Stimulated activated CD8-positive, alpha-beta memory T cell treated with anti-CD3 and anti-CD28 coated beads, Interleukin-15, amount 100 ng/mL, for 48 hours (primary cell): ENCODE data around the gene NHERF2.
"Not testable (repeated sequence)": the region's sequence is repeated elsewhere in the genome, so short reads cannot be mapped to it uniquely, and the experiment has no call there.

Source experiments
- DNase-seq, 2 donors: peaks; one replicate each; pipeline ENCODE4 v3.0.0-alpha.2; 2020; ENCODE audit warnings: low read depth in 2 of 2

NHERF2 gene

DNA sequence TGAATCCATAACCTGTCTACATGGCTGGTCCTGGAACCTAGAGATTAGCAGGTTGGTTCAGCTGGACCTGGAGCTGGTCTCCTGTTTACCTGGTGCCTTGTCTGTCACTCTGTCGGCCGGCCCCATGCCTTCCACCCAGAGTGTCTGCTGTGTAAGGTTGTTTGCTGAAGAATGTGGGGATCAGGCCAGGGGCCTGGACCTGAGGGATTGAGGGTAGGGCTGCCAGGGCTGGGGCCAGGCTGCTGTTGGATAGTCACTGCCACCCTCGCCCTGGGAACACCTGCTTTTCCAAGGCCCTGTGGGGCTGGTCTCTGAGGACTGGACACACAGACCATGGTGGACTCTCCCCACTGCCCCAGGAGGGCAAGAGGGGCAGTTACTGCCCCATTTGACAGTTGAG lies 1.4 kb downstream of the NHERF2 start:
- DNase-seq, result no peak

DNA sequence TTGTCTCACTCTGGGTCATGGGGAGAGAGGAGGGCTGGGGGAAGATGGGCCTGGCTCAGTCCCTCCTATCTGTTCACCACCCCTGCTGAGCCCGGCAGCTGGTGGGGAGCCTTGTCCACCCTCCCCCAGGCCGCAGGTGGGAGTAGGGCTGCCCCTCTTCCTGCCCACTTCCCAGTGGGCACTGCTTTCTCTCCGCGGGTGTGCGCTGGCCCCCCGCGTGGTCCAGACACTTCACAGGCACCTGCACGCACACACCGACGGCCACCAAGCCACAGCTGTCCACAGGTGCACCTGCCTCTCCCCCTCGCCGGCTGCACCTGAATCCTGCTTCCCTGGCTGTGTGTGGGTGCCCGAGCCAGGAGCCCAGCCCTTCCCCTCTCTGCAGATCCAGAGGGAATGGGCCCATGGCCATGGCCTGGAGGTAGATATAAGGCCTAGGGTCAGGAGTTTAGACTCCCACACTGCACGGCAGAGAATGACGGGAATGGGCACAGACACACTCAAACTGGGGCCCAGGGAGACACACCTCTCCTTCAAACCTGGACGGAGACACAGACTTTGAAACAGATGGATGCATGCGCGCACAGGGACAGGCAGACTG lies 2.0 kb downstream of the NHERF2 start:
- no peak for DNase-seq

DNA sequence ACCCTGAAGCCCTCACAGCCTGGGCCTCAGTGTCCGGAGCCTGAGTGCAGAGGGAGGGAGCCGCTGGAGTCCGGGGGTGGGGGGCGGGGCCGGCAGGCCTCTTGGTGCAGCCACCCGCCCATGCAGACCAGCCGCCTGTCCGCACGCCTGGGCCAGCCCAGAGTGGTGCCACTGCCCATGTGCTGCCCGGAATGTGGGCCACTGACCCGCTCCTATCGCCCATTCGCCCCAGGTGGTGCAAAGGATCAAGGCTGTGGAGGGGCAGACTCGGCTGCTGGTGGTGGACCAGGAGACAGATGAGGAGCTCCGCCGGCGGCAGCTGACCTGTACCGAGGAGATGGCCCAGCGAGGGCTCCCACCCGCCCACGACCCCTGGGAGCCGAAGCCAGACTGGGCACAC lies 2.6 kb downstream of the NHERF2 start:
- DNase-seq, result no peak

DNA sequence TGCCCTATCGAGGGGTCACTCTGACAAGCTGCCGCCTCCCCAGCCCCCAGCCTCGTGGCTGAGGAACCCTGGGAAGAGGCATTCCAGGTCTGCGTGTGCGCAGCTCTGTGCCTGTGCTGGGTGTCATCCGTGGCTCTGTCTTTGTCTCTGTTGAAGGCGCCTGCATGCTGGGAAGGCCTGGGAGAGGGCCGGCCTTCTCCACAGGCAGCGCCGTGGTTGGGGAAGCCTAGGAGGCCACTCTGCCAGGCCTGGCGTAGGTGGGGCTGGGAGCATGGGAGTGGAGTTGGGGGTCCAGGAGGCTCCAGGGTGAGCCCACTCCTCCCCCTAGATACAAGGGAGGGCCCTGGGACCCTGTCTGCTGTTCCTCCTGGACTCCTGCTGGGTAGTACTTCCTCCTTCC lies 3.3 kb downstream of the NHERF2 start:
- no peak for DNase-seq

DNA sequence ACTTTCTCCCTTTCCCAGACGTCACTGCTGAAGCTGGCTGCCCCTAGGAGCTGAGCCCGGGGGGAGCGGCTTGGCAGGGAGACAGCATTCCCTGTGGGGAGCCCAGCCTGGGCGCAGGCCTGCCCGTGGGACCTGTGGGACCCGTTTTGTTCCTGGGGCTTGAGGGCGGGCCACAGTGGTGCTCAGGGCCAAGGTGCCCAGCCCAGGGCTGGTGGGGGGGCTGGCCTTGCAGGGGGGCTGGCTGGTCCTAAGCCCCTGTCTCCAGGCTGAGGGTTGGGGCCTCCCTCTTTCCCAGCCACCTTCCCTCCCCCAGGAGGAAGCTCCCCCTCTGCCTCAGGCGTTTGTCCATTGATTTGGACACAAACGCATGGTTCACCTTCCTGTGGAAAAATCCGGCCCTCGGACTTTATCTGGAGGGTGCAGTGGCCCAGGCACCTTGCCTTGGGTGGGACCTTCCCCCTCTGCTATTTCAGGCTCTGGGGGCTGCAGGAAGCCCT lies 4.4 kb downstream of the NHERF2 start:
- no peak for DNase-seq

DNA sequence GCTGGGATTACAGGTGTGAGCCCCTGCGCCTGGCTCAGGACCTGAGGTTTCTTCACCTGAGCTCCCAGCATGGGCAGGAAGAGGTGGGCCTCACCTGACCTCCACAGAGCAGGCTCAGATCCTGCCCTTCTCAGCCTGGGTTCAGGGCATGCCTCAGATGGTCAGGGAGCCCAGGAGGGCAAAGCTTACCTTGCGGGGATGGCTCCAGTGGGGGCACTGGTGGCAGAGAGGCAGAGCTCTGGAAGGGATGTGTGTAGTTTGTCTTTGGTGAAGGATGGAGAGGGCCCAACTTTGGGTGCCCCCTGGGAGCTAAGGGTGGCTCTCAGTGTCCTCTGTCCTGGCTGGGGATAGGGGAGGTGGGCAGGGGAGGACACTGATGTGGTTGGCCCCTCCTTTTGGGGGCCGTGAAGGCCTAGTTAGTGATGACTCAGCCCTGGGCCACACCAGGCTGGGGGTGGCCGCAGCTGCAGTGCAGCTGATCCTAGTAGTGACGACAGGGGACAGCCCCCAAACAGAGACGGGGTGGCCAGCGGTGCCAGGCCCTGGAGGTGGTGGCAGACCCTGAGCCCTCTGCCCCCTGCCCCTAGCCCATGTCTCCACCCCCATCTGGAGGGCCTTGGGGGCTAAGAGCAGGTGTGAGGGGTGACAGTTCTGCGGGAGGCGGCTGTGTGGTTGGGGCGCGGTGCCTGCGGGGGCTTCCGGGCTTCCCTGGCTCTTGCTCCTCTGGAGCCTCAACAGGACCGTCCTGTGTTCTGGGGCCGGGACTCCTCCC lies 5.8 kb downstream of the NHERF2 start:
- DNase-seq, result no peak

DNA sequence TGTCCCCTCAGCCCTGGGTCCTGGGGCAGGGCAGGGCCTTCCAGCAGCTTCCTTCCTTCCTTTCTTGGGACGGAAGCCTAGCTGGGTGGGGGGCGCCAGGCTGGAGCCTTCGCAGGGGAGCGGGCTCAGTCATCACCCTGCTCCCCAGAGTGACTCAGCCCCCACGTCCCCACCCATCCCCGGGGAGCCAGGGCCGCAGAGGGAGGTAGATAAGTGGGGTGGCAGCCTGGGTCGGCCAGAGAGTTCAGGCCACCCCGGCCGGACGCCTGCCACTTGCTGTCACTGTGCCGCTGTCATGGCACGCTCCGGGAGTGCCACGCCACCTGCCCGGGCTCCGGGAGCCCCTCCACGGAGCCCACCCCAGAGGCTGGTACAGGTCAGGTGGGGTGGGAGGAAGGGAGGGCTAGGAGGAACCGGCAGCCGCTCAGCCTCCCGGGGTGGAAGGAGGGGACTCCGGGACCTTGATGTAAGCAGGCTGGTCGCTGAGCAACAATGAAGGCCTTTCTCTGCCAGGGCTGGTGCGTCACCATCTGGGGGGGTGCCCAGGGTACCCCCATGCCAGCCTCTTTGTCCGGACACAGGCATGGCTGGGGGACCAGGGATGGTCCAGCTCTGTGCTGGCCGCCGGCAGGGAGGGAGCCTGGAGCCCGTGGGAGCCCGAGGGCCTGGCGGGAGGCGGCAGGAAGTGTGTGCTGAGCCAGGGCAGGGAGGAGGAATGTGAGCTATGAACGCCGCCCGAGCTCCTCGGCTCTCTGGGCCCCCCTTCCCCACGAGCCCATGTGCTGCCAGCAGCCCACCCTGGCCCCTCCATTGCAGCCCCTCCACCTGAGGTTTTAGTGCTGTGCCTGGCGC lies 6.6 kb downstream of the NHERF2 start:
- DNase-seq, result no peak

DNA sequence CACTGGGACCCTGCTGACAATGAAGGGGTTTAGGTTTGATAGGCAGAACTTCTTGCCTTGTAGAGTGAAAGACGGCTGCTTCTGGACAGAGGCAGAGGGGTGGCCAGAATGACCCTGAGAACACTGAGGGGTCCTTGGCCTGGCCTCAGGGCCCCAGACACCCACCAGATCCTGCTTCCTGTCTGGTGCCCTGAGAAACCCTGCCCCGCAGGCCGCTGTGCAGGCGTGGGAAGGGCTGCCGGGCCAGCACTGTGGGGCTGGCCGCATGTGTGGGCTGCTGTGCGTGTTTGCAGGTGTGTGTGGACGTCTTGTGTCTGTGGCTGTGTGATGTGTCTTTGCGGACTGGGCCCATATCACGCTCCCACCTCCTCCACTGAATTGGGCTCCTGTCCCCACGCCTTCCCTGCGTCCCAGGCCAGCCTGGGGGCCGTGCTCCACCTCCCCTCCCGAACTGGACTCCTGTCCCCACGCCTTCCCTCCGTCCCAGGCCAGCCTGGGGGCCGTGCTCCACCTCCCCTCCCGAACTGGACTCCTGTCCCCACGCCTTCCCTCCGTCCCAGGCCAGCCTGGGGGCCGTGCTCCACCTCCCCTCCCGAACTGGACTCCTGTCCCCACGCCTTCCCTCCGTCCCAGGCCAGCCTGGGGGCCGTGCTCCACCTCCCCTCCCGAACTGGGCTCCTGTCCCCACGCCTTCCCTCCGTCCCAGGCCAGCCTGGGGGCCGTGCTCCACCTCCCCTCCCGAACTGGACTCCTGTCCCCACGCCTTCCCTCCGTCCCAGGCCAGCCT lies 7.4 kb downstream of the NHERF2 start:
- not testable (repeated sequence) for DNase-seq

DNA sequence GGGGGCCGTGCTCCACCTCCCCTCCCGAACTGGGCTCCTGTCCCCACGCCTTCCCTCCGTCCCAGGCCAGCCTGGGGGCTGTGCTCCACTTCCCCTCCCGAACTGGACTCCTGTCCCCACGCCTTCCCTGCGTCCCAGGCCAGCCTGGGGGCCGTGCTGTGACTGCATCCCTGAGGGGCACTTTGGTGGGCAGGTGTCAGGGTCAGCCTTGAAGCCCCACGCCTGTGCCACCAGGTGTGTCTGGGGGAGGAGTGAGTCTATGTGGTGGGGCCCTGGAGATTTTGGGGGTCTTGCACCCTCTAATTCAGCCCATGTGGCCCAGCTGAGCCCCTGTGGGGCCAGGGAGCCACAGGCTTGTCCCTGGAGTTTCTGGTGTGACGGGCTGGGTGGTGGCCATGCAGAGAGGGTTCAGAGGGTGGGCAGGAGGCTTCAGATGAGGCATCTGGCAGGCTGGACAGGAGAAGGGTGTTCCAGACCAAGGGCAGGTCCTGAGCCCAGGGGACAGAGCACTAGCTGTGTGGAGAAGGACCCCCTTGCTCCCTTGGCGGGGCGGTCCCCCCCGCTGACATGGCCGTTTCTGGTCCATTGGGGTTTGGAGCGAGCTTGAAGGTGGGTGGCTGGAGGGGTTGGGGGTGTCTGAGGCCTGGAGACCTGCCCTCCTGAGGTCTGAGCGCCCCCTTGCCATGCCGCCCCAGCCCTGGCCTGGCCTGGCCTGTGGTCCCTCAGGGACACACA lies 8.2 kb downstream of the NHERF2 start:
- DNase-seq, result no peak

DNA sequence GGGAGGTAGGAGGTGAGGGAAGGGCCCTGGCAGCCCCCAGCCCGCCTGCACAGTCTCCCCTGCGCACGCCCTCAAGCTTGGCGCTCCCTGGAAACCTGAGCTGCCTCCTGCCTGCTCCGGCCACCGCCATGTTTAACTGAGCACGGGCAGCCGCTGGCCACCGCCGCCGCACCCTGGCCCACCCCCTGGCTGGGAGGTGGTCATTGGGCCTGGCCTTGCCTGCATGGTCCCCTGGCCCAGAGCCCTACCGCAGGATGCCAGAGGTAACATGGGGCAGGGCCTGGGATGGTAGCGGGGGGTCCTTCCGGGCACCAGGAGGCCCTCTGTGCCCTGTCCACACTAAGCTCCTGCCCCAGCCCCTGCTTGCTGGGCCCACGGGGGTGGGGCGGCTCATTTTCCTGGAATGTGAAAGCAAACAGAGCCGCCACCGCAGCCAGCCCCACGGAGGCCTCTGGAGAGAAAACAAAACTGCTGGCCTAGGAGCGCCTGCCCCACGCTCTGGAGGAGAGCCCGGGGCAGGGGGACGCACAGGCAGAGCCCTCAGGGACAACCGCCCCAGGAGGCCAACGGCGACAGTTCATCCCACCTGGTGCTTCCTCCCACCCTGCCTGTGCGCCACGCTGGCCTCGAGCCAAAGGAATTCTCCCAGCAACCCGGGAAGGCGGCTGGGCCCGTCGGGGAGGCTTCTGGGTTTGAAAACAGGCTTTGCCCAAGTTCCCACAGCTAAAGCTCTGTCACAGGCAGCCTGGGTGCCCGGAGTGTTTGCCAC lies 8.9 kb downstream of the NHERF2 start:
- DNase-seq, result no peak

DNA sequence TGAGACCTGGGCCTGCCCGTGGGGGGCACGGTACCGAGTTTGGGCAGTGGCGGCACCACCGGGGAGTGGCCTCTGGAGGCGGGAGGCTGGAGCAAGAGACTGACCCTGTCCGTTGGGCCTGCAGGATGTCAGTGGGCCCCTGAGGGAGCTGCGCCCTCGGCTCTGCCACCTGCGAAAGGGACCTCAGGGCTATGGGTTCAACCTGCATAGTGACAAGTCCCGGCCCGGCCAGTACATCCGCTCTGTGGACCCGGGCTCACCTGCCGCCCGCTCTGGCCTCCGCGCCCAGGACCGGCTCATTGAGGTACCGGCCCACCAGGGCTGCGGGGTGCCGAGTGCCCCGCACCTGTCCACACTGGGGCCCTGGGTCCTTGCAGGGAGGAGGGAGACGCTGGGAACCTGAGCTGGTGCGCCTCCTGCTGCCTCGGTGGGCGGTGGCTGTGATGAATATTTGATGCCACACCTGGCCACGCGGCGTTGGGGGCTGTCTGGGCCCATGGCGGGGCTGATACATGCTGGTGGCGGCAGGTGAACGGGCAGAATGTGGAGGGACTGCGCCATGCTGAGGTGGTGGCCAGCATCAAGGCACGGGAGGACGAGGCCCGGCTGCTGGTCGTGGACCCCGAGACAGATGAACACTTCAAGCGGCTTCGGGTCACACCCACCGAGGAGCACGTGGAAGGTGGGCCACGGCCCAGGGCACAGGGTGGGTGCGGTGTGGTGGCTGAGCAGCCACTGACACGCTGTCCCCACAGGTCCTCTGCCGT lies 9.7 kb downstream of the NHERF2 start:
- no peak for DNase-seq

DNA sequence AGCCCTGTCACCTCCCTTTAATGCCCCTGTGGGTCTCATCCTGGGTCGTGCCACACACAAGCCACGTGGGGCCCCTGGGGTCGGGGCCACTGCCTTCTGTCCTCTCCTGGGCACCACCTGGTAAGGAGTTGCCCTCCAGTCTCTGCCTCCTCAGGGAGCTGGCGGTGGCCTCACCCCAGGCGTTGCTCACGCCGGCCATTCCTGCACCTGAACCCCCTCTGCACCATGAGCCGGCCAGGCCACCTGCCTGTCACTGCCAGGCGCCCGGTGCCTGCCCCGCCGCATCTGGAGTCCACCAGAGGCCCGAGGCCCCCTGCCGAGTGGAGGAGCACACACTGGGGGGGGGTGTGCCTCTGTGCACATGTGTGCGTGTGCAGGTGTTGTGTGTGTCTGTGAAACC lies 10.4 kb downstream of the NHERF2 start:
- DNase-seq, result no peak

DNA sequence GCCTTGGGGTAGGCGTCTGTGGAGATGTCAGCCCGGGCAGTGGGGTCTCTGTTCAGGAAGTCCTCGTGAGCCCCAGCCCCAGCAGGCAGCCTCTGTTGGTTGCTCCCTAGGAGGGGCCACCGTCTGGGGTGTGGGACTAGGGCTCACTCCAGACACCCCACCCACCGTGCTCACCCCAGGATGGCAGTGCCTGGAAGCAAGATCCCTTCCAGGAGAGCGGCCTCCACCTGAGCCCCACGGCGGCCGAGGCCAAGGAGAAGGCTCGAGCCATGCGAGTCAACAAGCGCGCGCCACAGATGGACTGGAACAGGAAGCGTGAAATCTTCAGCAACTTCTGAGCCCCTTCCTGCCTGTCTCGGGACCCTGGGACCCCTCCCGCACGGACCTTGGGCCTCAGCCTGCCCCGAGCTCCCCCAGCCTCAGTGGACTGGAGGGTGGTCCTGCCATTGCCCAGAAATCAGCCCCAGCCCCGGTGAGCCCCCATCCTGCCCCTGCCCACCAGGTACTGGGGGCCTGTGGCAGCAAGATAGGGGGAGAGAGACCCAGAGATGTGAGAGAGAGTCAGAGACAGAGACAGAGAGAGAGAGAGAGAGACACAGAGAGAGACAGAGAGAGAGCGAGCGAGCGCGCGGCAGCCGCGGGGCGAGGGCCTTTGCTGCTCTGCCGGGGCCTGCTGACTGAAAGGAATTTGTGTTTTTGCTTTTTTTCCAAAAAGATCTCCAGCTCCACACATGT lies 11.1 kb downstream of the NHERF2 start:
- no peak for DNase-seq

DNA sequence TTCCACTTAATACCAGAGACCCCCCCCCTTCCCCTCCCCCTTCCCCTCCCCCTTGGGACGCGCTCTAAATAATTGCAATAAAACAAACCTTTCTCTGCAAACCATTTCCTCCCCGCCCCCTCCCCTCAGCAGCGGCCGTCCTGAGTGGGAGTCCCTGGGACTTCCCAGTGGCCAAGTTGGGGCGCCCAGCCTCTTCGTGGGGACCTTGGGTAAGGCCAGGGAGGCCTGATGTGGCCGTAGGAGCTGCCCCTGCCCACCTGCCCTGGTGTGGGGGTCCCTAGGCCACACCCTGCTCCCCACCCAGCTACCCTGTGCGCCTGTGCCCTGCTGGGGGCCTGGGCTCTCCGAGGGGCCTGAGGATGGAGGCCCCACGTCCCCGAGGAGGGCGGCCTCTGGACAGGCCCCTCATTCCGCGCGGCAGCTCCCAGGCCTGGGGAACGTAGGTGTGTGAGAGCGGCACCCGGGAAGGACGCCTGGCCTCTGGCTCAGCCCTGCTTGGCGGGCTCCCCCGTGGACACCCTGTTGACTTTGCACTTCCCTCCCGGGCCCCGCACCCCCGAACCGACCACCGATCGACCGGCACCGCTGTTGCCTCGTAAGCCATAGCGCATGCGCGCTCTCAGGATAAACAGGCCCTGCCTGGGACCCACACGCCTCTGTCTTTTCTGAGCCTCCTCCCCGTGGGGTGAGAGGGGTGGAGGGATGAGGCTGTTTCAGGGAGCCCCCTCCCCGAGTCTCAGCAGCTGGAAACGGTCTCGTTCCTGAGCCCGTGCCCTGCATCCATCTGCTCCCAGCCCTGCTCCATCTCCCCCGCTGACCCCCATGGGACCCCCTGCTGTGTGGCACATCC lies 11.9 kb downstream of the NHERF2 start:
- no peak for DNase-seq

DNA sequence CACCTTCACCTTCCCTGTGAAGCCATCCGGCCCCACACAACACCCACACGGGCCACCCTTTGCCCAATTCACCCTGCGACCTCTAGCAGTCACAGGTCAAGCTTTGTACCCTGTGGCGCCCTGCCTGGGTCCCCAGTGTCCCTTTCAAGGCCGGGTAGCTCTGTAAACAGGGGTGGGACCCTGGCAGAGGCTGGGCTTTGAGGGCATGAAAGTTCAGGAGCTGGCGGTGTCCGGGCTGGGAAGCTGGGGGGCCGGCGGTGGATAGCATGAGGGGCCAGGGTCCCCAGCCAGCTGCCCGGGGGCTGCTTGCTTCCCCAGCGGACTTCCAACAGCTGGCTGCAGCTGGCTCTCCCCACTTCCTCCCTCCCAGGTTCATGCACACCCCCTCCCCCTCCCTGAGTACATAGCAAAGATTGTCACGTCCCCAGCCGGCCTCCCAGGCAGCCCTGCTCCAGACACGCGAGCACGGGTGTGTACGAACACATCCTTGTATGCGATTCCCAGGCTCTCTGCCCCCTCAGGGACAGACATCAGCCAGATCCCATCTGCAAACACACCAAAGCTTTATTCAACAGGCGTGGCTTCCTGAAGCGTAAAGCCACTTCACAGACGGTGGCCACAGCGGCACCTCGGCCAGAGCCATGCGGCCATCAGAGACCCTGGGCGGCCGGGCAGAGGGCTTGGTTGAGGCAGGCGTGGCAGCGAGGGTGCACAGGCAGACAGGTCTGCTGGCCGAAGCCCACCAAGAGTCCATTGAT lies 12.8 kb downstream of the NHERF2 start:
- no peak for DNase-seq

DNA sequence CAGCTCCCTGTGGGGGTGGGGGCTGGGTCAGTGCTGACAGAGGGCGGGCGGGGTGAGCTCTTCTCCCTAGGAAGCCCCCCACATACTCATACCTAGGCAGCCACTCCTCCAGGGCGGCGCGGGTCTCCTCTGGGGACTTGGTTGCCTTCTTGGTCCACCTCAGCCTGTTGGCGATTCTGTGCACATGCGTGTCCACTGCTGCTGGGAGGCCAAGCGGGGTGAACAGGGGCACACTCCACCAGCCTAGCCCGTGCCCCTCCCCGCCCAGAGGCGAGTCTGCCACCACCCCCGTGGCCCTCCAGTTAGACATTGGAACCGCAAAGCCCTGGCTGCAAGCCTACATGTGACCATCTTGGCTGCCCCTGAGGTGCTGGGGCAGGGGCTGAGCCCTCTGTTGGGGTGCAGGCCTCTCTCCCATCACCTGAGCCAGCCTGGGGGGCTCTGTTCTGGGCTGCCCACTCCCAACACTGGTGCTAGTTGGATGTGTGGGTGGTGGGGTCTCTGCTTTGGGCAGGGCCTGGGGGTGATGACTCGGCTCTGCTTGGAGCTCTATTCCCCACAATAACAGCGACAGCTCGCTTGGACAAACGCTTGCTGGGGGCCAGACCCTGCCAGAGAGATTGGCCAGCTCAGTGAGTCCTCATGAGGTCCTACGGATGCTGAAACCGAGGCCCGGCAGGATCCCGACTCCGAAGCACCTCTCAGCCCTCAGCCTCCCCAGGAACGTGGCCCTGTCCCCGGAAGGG lies 13.5 kb downstream of the NHERF2 start:
- DNase-seq, result no peak
